IMR-90 (cell line): ENCODE measurements around the gene RNF225.
"Not testable (repeated sequence)": the region's sequence is repeated elsewhere in the genome, so short reads cannot be mapped to it uniquely, and the experiment has no call there.

ENCODE experiments used
- BHLHE40 ChIP-seq: fragments of 150-350 bp; IDR thresholded peaks from 2 replicates; pipeline ENCODE4 v1.6.1; 2016; ENCODE audit warnings: mild to moderate bottlenecking, low read depth, low read length
- CEBPB ChIP-seq: IDR thresholded peaks from 2 replicates; pipeline ENCODE4 v1.6.1; 2012; ENCODE audit warnings: low read depth, low read length, improper control_type of control experiment
- CHD1 ChIP-seq: IDR thresholded peaks from 2 replicates; pipeline ENCODE4 v1.6.1; 2012; ENCODE audit warnings: low read depth, low read length, improper control_type of control experiment
- ELK1 ChIP-seq: fragments of 150-350 bp; IDR thresholded peaks from 2 replicates; pipeline ENCODE4 v1.6.1; 2016; ENCODE audit warnings: low read depth, mild to moderate bottlenecking, low read length, moderate library complexity, borderline replicate concordance
- FOS ChIP-seq: fragments of 150-350 bp; IDR thresholded peaks from 2 replicates; pipeline ENCODE4 v1.6.1; 2016; ENCODE audit warnings: low read depth, low read length
- MAZ ChIP-seq: IDR thresholded peaks from 2 replicates; pipeline ENCODE4 v1.6.1; 2012; ENCODE audit warnings: low read depth, mild to moderate bottlenecking, low read length, improper control_type of control experiment, moderate library complexity, borderline replicate concordance
- MXI1 ChIP-seq: IDR thresholded peaks from 2 replicates; pipeline ENCODE4 v1.6.1; 2012; ENCODE audit warnings: low read depth, mild to moderate bottlenecking, low read length, moderate library complexity, borderline replicate concordance
- POLR2A ChIP-seq: IDR thresholded peaks from 2 replicates; pipeline ENCODE4 v1.6.1; 2012; ENCODE audit warnings: mild to moderate bottlenecking, low read depth, low read length
- RAD21 ChIP-seq: IDR thresholded peaks from 2 replicates; pipeline ENCODE4 v1.6.1; 2012; ENCODE audit warnings: low read length, improper control_type of control experiment
- RCOR1 ChIP-seq: IDR thresholded peaks from 2 replicates; pipeline ENCODE4 v1.6.1; 2012; ENCODE audit warnings: mild to moderate bottlenecking, low read length, improper control_type of control experiment; ENCODE audit not compliant: insufficient replicate concordance
- RFX5 ChIP-seq: IDR thresholded peaks from 2 replicates; pipeline ENCODE4 v1.8.0; 2012; ENCODE audit warnings: low read depth, mild to moderate bottlenecking, low read length, moderate library complexity
- USF2 ChIP-seq: fragments of 150-350 bp; IDR thresholded peaks from 2 replicates; pipeline ENCODE4 v1.6.1; 2017; ENCODE audit warnings: mild to moderate bottlenecking, antibody characterized with exemption, low read length, low read depth
- TF ChIP-seq, protein P1 (sequence below): conservative IDR thresholded peaks from 2 replicates; pipeline ENCODE4 v1.5.1; 2012; ENCODE audit warnings: mild to moderate bottlenecking, low read depth, low read length, improper control_type of control experiment

DNA sequence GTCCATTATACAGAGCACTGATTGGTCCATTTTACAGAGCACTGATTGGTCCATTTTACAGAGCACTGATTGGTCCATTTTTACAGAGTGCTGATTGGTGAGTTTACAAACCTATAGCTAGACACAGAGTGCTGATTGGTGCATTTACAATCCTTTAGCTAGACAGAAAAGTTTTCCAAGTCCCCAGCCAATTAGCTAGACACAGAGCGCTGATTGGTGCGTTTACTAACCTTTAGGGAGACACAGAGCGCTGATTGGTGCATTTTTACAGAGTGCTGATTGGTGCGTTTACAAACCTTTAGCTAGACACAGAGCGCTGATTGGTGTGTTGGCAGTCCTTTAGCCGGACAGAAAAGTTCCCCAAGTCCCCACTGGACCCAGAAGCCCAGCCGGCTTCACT, 47.5 kb downstream of the RNF225 start:
- TF ChIP-seq, protein P1, sequence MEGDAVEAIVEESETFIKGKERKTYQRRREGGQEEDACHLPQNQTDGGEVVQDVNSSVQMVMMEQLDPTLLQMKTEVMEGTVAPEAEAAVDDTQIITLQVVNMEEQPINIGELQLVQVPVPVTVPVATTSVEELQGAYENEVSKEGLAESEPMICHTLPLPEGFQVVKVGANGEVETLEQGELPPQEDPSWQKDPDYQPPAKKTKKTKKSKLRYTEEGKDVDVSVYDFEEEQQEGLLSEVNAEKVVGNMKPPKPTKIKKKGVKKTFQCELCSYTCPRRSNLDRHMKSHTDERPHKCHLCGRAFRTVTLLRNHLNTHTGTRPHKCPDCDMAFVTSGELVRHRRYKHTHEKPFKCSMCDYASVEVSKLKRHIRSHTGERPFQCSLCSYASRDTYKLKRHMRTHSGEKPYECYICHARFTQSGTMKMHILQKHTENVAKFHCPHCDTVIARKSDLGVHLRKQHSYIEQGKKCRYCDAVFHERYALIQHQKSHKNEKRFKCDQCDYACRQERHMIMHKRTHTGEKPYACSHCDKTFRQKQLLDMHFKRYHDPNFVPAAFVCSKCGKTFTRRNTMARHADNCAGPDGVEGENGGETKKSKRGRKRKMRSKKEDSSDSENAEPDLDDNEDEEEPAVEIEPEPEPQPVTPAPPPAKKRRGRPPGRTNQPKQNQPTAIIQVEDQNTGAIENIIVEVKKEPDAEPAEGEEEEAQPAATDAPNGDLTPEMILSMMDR: not testable (repeated sequence)
- TF ChIP-seq POLR2A, FOS, USF2, RFX5, CHD1, BHLHE40, MXI1, CEBPB, RCOR1, RAD21, ELK1, MAZ: not testable (repeated sequence)
